Peyer's patch (tissue), 4 donors: Measurements from ENCODE around the gene VPS39.

Experiments
- POLR2A ChIP-seq, 2 donors: fragments of 450-650 bp; IDR thresholded peaks; one replicate each; pipeline ENCODE4 v1.5.1; 2017; ENCODE audit warnings: antibody characterized with exemption in 2 of 2, mild to moderate bottlenecking in 2 of 2, moderate library complexity in 2 of 2
- TF ChIP-seq, protein P1 (sequence below), 6 experiments: fragments of 450-650 bp in 4 of 6; fragments of 200-600 bp in 2 of 6; sonication (generic) in 1 of 6; IDR thresholded peaks; one replicate each; pipeline ENCODE4 v1.5.1; 2017 to 2019; ENCODE audit warnings: antibody characterized with exemption in 6 of 6, mild to moderate bottlenecking in 3 of 6, moderate library complexity in 1 of 6

GRCh38 chr15:42149493-42150218 lies 58.4 kb downstream of the VPS39 start:
- no peak for TF ChIP-seq POLR2A (IDR thresholded peaks at IDR 0.05)
- TF ChIP-seq, protein P1, sequence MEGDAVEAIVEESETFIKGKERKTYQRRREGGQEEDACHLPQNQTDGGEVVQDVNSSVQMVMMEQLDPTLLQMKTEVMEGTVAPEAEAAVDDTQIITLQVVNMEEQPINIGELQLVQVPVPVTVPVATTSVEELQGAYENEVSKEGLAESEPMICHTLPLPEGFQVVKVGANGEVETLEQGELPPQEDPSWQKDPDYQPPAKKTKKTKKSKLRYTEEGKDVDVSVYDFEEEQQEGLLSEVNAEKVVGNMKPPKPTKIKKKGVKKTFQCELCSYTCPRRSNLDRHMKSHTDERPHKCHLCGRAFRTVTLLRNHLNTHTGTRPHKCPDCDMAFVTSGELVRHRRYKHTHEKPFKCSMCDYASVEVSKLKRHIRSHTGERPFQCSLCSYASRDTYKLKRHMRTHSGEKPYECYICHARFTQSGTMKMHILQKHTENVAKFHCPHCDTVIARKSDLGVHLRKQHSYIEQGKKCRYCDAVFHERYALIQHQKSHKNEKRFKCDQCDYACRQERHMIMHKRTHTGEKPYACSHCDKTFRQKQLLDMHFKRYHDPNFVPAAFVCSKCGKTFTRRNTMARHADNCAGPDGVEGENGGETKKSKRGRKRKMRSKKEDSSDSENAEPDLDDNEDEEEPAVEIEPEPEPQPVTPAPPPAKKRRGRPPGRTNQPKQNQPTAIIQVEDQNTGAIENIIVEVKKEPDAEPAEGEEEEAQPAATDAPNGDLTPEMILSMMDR (IDR thresholded peaks at IDR 0.05) = no peak
